GM13976 (cell line): Measurements from ENCODE around the gene VPS51.
A peak's percentile ranks its signal among the peaks of the same experiment; 100 is the strongest.

ENCODE experiments used
- DNase-seq: peaks from one replicate; pipeline ENCODE4 v3.0.0; 2012; ENCODE audit warnings: low spot score
- in situ Hi-C: fragments of 300-500 bp; cut with MboI; formaldehyde crosslinking; loops from one replicate; pipeline ENCODE4 v1.12.0; 2022; ENCODE audit warnings: low sequenced_read_pairs, mixed read lengths, inconsistent platforms; ENCODE audit not compliant: unreplicated experiment
- TF ChIP-seq, protein P1 (sequence below): IDR thresholded peaks from 2 replicates; pipeline ENCODE4 v1.5.1; 2012; ENCODE audit warnings: borderline replicate concordance, mild to moderate bottlenecking; ENCODE audit not compliant: insufficient read depth; ENCODE audit errors: extremely low read depth, missing control alignments, control extremely low read depth

The VPS51 gene

GRCh38 chr11:65083834-65084597, 12.0 kb upstream of the VPS51 start, which contains the start of the genes CDCA5 and ZFPL1:
Gene CDCA5, minus strand, starts transcription at chr11:65084040. Its CDS starts 62 bp downstream, at chr11:65083978.
Gene ZFPL1, plus strand, starts transcription at chr11:65084222. Its CDS starts 477 bp downstream, at chr11:65084699.
- TF ChIP-seq, protein P1, sequence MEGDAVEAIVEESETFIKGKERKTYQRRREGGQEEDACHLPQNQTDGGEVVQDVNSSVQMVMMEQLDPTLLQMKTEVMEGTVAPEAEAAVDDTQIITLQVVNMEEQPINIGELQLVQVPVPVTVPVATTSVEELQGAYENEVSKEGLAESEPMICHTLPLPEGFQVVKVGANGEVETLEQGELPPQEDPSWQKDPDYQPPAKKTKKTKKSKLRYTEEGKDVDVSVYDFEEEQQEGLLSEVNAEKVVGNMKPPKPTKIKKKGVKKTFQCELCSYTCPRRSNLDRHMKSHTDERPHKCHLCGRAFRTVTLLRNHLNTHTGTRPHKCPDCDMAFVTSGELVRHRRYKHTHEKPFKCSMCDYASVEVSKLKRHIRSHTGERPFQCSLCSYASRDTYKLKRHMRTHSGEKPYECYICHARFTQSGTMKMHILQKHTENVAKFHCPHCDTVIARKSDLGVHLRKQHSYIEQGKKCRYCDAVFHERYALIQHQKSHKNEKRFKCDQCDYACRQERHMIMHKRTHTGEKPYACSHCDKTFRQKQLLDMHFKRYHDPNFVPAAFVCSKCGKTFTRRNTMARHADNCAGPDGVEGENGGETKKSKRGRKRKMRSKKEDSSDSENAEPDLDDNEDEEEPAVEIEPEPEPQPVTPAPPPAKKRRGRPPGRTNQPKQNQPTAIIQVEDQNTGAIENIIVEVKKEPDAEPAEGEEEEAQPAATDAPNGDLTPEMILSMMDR, result no peak
- DNase-seq, result peak; percentile 99
- in situ Hi-C loops, result no loop called here

DNA sequence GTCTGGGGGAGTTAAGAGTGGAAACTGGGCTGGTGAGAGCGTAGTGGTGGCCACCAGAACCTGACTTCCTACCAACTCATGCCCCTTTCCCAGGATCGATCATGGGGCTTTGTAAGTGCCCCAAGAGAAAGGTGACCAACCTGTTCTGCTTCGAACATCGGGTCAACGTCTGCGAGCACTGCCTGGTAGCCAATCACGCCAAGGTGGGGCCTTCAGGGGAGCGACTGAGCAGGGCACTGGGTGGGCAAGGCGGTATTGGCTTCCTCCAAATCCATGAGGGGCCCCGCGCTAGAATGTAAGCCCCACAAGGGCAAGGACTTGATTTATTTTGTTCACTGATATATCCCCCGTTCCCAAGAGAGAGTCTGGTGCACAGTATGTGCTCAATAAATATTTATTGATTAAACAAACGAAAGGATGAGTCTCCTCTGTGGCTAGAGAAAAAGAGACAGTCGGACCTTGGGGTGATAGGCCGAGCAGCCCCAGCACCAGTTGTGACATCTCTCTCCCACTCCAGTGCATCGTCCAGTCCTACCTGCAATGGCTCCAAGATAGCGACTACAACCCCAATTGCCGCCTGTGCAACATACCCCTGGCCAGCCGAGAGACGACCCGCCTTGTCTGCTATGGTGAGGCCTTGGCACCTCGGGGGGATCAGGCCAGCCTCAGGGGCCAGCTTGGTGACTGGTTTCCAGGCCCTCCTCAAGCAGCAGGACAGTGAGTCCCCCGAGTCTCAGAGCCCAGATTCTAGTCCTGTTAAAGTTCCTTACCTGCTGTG, 11.2 kb upstream of the VPS51 start:
- in situ Hi-C loops, result no loop called here
- no peak for DNase-seq
- TF ChIP-seq, protein P1, result no peak

DNA sequence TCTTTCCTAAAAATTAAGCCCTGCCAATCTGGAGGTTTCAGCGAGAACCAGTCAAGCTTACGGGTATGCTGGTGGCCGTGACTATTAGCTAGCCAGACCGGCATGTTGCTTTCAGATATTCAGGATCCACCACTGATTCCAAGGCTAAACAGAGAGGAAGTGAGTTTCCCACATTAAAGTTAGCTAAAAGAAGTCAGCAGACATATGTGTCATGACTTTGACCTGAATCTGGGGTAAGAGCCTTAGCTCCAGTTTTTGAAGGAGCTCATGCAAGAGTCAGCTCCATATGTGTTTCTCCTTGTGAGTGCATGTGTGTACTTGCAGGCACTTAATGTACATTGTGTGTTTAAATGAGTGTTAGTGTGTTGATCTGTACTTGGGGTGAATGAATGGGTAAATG, 10.6 kb upstream of the VPS51 start:
- no peak for DNase-seq
- TF ChIP-seq, protein P1, result no peak
- in situ Hi-C loops, result no loop called here

GRCh38 chr11:65086809-65087208, 9.2 kb upstream of the VPS51 start:
- TF ChIP-seq, protein P1, result no peak
- in situ Hi-C loops, result no loop called here
- DNase-seq, result no peak

DNA sequence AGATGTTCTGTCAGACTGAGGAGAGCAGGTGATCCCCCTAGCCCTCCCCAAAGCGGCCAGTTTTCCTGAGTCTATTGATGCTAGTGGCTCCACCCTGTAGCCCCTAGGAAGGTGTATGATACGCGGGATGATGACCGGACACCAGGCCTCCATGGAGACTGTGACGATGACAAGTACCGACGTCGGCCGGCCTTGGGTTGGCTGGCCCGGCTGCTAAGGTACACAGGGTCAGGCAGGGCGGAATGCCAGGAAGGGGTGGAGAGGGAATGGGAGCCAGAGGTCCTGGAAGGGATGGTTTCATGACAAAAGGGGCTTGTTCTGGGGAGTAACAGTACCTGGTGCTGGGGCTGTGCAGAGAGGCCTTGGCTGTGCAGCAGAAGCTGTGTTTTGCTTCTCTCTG, 8.8 kb upstream of the VPS51 start:
- in situ Hi-C loops, result no loop called here
- peak; percentile 11 for DNase-seq
- TF ChIP-seq, protein P1, result no peak

- in situ Hi-C loops, result no loop called here
- DNase-seq, result no peak
- TF ChIP-seq, protein P1, result no peak
Measured at GRCh38 chr11:65087827-65088226, 8.2 kb upstream of the VPS51 start.
